ENCODE data around the gene JAML. TPM values are rescaled to one million over a fixed set of nuclear protein-coding genes. Genes with fewer than 3 reads are reported as not detected.

Gene JAML
- total RNA-seq, 1 experiment from 2014 or later: not detected

- DNase-seq (ENCODE audit: low spot score): no peak
Observed at GRCh38 chr11:118167906-118168305, 56.9 kb downstream of the JAML start.

DNA sequence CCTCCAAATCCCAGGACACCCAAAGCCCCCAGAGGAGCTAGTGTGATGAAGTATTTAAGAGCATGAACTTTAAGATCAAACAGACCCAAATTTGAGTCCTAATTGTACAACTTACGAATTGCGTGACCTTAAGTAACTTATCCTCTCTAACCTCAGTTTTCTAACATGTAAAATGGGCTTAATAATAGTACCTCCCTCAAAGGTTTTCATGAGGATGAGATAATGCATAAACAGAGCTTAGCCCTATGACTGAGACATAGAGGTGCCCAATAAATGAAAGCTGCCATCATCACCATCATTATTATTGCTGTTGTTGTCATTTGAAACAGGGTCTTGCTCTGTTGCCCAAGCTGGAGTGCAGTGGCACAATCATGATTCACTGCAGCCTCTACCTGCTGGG, 57.6 kb downstream of the JAML start:
- no peak for DNase-seq (ENCODE audit: low spot score)

GRCh38 chr11:118166641-118167040, 58.2 kb downstream of the JAML start:
- DNase-seq (ENCODE audit: low spot score): no peak

DNA sequence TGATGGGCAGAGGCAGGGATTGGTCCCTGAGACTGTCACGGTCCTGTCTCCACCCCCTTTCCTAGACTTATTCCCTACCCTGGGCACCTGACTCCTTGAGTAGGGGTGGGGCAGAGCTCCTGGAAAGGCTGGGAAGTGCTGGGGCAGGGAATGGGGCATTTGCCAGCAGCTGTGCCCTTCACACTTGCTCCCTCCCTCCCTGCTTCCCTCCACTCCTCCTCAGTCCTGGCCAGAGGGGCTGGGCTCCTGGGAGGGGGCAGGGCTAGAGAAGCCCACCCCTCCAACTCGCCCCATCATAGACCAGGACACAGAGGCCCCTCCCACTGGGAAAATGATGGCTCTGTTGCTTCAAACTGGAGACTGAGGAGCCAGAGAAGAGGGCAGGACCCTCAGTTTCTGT, 59.9 kb downstream of the JAML start:
- DNase-seq (ENCODE audit: low spot score): no peak

- no peak for DNase-seq (ENCODE audit: low spot score)
Observed at GRCh38 chr11:118163494-118163893, 61.3 kb downstream of the JAML start.

DNA sequence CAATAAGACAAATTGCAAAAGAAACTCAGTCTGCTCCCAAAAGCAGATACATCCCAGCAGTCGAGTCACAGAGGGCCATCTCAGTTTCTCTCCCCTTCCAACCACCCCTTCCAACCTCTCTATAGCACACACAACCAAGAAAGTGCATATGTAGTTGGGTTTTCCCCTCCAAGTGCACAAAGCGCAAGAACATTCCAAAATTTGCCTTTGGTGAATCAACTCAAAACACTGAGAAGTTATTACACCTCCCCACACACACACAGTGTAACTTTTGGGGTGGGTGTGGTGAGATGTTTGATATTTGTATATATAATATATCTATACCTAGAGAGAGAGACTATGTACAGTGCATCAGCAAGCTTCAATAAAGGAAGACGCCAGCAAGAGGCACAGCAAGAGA, 62.0 kb downstream of the JAML start:
- DNase-seq (ENCODE audit: low spot score): no peak

DNA sequence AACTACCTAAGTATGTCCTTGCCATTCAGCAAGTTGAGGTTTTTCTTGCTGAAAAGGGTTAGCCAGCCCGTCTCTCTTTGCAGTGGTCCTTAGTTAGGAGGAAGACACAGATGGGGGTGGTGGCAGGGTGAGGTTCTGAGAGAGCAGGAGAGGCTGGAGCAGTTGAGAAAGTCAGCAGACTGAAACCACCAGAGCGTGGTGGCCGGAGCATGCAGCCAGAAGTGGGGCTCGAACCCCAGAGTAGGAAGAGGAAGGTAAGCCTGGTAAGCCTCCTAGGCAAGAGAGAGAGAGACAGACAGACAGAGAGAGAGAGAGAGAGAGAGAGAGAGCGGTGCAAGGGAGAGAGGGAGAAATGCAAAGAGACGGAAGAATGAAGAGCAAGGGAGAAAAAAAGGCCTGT, 63.0 kb downstream of the JAML start:
- DNase-seq (ENCODE audit: low spot score): no peak

- DNase-seq (ENCODE audit: low spot score): no peak
Observed at GRCh38 chr11:118157186-118157895, 67.5 kb downstream of the JAML start.

- DNase-seq (ENCODE audit: low spot score): no peak
Observed at GRCh38 chr11:118156531-118157185, 68.2 kb downstream of the JAML start.

DNA sequence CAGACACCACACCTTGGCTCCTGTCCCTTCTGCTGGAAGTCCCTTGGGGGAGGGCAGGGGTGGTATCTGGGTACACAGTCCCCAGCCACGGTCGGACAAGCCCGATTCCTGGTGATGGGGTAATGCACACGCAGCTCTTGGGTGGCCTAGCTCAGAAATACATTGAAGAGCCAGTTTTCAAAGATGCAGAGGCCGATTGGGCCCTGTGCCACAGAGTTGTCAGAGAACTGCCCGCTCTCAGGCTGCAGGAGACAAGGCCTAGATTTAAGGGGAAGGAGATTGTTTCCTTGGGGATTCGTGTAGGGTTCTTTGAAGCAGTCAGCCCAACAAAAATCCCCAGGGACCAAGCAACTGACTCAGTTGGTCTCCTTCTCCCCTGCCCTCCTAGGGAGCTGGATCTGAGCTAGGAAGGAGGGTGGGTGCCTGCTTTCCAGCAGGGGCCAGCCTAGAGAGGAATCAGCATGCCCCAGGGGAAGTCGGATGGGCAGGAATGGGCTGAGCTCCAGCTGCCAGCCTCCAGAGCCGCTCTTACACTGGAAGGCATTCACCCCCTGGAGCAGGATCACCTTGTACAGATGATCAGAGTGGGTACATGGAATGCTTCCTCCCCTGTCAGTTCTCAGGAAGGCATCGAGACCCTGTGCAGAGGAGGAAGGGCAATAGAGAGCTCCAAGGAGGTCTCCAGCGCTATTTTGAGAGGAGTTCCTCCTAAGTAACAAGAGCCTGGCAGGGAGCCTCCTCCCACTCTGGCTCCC, 68.9 kb downstream of the JAML start:
- DNase-seq (ENCODE audit: low spot score): no peak

- no peak for DNase-seq (ENCODE audit: low spot score)
Observed at GRCh38 chr11:118154641-118155040, 70.2 kb downstream of the JAML start.

DNA sequence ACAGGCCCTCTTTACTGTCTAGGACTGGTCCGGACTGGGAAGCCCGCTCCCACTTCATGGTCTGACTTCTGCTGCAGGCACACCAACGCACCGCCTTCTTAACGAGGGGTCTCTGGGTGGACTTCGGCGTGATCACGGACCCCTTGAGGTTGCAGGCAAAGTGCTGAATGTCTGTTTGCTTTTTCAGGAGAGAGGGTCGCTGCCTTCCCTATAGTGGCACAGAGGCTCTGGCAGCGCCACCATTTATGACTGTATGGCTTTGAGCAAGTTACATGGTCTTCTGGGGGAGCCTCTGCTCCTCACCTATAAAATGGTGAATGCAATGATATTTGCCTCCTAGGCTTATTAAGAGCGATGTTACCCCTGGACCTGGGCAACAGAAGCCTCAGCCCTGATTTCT, 70.8 kb downstream of the JAML start:
- DNase-seq (ENCODE audit: low spot score): no peak

GRCh38 chr11:118153516-118153915, 71.3 kb downstream of the JAML start:
- DNase-seq (ENCODE audit: low spot score): no peak

DNA sequence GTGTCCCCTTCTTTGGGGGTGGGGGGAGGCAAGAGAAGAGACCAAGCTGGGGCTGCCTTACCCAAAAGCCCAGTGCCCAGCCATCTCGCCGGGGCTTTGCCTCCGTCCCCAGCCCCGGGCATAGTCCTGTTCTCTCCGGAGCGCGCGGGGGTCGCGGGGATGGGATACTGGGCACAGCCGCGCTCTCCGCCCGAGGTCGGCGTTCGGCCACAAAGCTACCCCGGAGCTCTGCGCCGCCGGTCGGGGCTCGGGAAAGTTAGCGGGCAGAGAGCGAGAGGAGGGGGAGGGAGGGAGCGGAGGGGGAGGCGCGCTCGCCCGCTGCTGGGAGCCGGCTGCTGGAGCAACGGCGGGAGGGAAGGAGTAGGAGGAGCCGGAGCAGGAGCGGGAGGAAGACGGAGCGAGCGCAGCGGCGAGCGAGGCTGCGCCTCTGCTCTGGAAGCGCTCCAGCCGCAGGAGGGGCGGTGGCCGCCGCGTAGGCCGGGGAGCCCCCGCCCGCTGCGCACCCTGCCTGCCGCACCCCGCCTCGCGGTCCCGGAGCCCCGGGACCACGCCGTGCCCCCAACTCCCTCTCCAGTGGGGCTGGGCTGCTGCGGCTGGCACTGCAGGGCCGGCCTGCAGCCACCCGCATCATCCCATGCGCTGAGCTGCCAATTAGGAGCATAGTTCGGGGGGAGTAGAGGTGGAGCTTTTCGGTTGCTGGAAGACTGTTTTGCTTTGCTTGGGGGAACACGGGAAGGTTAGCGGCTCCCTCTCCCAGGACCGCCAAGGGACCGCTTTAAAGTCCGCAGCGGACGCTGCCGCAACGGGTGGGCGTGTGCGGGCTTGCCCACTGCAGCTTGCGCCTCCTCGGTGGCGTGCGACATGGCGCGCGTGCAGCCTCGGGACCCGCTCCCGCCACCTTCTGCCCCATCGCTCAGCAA, 72.0 kb downstream of the JAML start, which contains the start of gene SCN4B:
SCN4B (minus strand) TSS at position 272 of the 920 bp plus-strand sequence; CDS start at position 122, 150 bp downstream.
- DNase-seq (ENCODE audit: low spot score): peak; percentile 51

DNA sequence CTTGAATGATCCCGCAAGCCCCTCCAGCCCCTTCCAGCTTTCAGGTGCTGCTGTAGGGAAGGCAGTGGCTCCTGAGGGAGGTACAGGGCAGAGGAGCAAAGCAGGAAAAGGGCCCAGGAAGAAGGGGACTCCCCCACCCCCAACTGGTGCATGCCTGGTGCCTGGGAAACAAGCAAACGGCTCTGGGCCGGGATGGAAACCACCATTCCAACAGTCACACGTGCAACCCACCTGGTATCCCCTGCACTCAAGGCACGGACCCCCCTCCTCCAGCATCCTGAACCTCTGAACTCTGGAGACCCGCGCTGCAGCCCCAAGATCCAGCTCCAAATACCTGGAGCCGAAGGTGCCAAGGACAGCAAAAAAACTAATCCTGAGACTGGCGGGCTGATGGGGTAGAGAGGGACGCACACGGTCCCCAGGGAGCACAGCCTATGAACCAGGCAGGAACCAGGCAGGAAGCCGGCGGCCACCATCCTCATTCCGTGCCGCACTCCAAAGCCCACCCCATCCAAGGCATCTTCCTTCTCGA, 72.7 kb downstream of the JAML start:
- DNase-seq (ENCODE audit: low spot score): no peak

GRCh38 chr11:118151431-118151830, 73.4 kb downstream of the JAML start:
- DNase-seq (ENCODE audit: low spot score): peak; percentile 55

- DNase-seq (ENCODE audit: low spot score): no peak
Observed at GRCh38 chr11:118149493-118149892, 75.3 kb downstream of the JAML start.

GRCh38 chr11:118148856-118149255, 76.0 kb downstream of the JAML start:
- no peak for DNase-seq (ENCODE audit: low spot score)

- DNase-seq (ENCODE audit: low spot score): no peak
Observed at GRCh38 chr11:118148240-118148639, 76.6 kb downstream of the JAML start.

- DNase-seq (ENCODE audit: low spot score): no peak
Observed at GRCh38 chr11:118147502-118147901, 77.3 kb downstream of the JAML start.

DNA sequence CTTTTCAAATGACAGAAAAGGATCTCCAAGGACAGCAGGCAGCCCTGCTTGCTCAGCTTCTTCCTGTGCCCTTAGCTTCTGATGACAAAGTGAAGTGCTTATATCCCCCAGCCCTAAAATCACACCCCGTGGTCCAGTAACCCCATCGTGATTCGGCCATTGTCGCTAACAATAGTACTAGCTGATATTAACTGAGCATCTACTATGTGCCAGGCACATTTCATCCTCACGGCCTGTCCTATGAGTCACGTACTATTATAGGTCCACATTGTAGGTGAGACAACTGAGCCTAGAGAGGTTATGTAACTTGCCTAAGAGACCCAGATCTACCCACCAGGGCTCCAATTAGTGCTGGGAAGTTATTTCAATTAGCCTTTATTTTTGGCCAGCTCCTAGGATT, 78.3 kb downstream of the JAML start:
- DNase-seq (ENCODE audit: low spot score): no peak
